Stimulated activated CD4-positive, alpha-beta T cell treated with anti-CD3 and anti-CD28 coated beads, Interleukin-4, amount 100 ng/mL, for 48 hours (primary cell): ENCODE data around the gene TMPRSS11F.

Experiments used
- DNase-seq, 2 donors: peaks; one replicate each; pipeline ENCODE4 v3.0.0-alpha.2; 2020; ENCODE audit warnings: low read depth in 2 of 2

The TMPRSS11F gene

GRCh38 chr4:68077737-68078136, 51.9 kb downstream of the TMPRSS11F start:
- DNase-seq: no peak

GRCh38 chr4:68077301-68077700, 52.4 kb downstream of the TMPRSS11F start:
- no peak for DNase-seq

DNA sequence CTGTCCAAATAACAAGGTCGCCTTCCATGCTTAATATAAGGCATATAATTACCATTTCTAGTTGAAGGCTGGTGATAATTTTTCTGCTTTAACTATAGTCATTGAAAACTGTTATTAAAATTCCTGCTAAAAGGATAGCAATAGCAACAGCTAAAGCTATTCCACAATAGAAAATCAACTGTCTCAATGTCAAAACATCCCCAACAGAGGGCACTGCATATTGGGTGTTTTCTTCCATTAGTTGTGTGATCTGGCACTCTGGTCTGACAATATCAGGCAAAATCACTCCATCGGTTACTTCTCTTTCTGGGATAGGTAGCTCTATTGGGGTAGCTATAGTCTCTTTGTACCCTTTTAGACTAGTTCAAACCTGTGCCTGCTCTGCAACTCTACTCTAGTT, 53.5 kb downstream of the TMPRSS11F start:
- DNase-seq: no peak

DNA sequence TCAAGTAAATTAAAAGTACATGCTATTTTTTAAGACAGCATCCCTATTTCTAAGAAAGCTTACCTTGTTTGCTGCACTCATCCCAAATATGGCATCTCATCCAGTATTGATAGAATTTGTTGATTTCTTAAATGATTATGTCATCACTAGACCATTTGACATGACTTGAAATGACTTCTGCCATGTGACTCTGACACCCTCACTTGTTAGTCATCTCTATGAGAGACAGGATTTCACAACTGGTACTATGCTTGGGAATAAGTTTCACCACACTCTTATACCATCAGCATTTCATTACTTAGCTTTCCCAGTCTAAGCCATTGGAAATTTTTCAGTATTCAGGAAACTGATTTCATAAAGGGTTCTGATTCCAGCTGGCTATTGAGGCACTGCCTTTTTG, 55.3 kb downstream of the TMPRSS11F start:
- DNase-seq: no peak

- DNase-seq: no peak
Observed at GRCh38 chr4:68070302-68070701, 59.4 kb downstream of the TMPRSS11F start.

DNA sequence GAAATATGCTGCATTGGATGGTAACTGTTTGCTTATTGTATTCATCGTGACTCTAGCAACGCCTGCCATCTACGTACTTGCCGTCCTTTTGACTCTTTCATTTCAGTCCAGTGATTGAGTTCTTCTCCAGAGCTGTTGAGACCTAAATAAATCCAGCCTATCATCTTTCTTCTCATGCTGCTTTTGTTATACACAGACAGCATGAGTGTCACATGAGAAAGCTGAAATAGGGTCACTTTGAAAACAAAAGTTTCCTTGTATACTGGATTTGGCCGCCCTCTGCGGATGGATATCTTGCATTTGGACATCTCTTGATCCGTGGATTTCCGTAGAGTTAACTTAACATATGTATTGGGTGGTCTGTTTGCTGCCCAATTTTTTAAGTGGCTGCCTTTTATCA, 67.2 kb downstream of the TMPRSS11F start:
- DNase-seq: no peak

DNA sequence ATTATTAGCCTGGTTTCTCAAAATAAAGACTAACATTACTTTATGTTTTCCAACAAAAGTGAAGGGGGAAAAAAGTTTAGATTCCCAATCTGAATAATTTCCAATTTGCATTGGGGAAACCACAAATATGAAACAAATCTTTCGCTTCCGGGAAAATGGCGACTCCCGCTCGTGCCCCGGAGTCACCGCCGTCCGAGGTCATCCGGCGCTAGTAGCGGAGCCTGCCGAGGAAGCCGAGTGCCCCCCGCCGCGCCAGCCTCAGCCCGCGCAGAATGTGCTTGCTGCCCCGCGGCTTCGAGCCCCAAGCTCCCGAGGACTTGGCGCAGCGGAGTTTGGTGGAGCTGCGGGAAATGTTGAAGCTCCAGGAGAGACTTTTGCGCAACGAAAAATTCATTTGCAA, 91.4 kb downstream of the TMPRSS11F start:
- DNase-seq: no peak

DNA sequence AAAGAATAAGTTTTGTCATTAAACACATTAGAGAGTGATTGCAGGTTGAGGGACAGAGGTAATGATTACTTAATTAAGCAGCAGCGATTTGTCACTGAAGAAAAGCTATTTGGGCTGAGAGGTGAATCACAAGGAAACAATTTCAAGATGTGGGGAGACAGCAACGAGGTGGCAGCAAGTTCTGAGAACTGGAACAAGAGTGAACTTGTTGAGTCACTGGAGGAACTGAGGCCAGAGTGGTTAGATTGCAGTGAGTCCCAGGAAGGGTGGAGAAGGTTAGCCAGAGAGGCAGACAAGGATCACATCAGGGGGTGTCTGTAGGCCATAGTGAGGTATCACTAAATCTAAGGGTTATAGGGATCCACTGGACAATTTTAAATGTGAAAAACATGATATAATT, 108.5 kb downstream of the TMPRSS11F start:
- DNase-seq: no peak

- DNase-seq: no peak
Observed at GRCh38 chr4:68011684-68012083, 118.0 kb downstream of the TMPRSS11F start.
